ENCODE results near the gene UCKL1.

GRCh38 chr20:63903796-63904561, 52.2 kb downstream of the UCKL1 start:
- TF ChIP-seq CTCF (IDR thresholded peaks at IDR 0.05) (no peak), EP300 (IDR thresholded peaks at IDR 0.05) (no peak), POLR2AphosphoS5 (IDR thresholded peaks at IDR 0.05) (no peak), POLR2A (IDR thresholded peaks at IDR 0.05; ENCODE audit: low read depth) (no peak)
